ENCODE measurements around the gene SNAI3.
A peak's percentile ranks its signal among the peaks of the same experiment; 100 is the strongest.

Gene SNAI3

DNA sequence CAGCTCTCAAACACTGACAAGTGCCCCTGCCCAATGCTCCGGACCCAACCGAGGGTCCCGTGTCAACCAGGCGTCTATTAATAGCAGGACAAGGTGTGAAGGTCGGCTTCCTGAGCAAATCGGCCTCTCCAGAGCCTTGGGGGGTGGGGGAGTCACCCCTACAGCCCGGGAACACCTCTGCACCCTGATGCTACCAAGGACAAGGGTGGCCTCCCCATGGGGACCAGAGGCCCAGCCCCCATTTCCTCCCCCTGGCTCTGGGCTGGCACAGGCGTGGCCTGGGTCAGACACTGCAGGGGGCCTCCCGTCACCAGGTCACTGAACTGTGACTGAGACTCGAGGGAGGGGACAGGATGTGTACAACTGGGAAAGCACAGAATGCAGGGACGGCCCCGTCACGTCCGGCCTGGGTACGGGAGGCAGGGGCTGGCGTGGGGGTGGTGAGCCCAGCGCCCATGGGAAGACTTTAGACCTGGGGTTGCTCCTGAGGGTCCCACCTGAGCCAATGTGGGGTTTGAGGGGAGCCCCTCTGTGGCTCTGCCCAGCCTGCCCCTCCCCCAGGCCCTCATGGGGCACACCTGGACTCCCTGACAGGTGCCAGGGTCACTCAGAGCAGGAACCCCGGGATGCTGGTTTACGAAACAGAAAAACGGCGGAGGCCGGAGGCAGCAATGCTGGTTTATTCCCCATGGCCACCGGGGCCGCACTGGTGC, 34.9 kb downstream of the SNAI3 start:
- Histone ChIP-seq H3K27me3 (no peaks in the 10 kb centered on the region), H3K4me3 (ENCODE audit: low read depth, low read length) (peak overlapping the region; percentile 81), H3K4me1 (peaks cover 3% of the 10 kb centered on the region; the same call in 1 of the 2 replicates), H3K9me3 (no peaks in the 10 kb centered on the region), H3K36me3 (peaks cover 9% of the 10 kb centered on the region)
- TF ChIP-seq, protein P1, sequence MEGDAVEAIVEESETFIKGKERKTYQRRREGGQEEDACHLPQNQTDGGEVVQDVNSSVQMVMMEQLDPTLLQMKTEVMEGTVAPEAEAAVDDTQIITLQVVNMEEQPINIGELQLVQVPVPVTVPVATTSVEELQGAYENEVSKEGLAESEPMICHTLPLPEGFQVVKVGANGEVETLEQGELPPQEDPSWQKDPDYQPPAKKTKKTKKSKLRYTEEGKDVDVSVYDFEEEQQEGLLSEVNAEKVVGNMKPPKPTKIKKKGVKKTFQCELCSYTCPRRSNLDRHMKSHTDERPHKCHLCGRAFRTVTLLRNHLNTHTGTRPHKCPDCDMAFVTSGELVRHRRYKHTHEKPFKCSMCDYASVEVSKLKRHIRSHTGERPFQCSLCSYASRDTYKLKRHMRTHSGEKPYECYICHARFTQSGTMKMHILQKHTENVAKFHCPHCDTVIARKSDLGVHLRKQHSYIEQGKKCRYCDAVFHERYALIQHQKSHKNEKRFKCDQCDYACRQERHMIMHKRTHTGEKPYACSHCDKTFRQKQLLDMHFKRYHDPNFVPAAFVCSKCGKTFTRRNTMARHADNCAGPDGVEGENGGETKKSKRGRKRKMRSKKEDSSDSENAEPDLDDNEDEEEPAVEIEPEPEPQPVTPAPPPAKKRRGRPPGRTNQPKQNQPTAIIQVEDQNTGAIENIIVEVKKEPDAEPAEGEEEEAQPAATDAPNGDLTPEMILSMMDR (IDR thresholded peaks at IDR 0.05; ENCODE audit: low read depth, low read length) = no peak
- DNase-seq = peak; percentile 70

DNA sequence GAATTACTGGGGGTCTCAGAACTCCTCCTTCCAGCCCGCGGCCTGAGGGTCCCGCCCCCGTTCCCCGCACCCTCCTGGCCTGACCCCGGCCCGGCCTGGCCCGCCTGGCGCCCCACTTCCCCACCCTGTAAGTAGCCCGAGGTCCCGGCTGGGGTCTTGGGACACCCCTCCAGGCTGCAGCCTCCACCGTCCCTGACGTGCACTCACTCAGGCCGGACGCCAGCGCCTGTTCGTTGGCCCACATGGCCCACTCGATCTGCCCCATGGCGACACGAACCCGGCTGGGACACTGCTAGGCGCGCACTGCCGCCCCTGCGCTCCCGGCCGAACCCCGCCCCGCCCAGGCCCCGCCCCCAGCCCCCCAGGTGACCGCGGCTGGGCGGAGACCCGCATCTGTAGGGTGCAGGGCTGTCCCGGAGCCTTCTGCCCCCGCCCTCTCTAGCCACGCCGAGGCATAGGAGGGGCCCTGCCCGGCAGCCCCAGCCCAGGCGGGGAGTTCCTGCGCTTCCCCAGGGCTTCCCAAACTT, 35.5 kb downstream of the SNAI3 start, which contains the start of gene CYBA:
CYBA (minus strand) TSS at position 305 of the 527 bp plus-strand sequence; CDS start at position 265, 40 bp downstream.
- Histone ChIP-seq H3K4me3 (ENCODE audit: low read depth, low read length) (peak within 1 kb of the TSS; percentile 81), H3K27me3 (no peaks in the 10 kb centered on the region), H3K4me1 (peaks cover 3% of the 10 kb centered on the region; the same call in 1 of the 2 replicates), H3K9me3 (no peaks in the 10 kb centered on the region), H3K36me3 (peaks cover 9% of the 10 kb centered on the region)
- TF ChIP-seq, protein P1 (IDR thresholded peaks at IDR 0.05; ENCODE audit: low read depth, low read length) = no peak
- DNase-seq = peak; percentile 69

DNA sequence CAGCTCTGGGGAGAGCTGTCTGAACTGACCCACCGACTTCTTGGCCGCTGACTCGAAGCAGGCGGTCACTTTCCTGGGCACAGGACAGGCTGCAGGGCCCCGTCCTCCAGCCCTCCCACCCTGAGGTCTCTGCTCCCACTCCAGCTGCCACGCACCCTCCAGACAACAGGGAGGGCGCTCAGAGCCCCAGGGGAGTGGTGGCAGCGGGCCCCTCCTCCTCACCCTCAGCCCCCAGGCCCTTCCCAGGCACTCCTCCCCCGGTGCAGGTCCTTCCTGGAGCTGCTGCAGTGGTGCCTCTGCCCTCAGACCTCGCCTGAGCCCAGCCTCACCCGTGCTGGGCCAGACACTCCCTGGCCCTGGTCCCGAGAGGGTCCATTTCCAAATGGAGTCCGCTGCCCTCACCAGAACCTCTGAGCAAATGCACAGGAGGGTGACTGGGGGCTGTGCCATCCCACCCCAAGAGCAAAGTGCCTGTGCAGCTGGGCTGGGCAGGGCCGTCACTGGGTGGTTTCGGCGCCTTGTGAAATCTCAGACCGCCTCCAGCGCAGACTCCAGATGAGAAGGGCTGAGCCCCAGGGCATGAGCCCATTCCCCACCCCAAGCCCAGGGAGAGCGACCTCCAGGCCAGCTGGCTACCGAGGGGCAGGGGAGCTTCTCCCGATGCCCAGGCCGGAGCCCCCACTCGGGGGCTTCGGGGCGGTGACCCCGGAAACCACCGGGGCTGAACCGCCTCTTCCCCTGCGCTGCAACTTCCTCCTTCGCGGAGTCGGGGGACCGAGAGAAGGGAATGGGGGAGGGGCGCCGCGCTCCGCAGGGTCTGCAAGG, 36.2 kb downstream of the SNAI3 start:
- H3K36me3 ChIP-seq = peaks cover 5% of the 10 kb centered on the region
- peak; percentile 57 for DNase-seq
- no peaks in the 10 kb centered on the region for H3K27me3 ChIP-seq
- no peaks in the 10 kb centered on the region for H3K9me3 ChIP-seq
- TF ChIP-seq, protein P1 (IDR thresholded peaks at IDR 0.05; ENCODE audit: low read depth, low read length) = no peak
- peaks cover 3% of the 10 kb centered on the region; the same call in 1 of the 2 replicates for H3K4me1 ChIP-seq
- H3K4me3 ChIP-seq (ENCODE audit: low read depth, low read length) = peak overlapping the region; percentile 81

DNA sequence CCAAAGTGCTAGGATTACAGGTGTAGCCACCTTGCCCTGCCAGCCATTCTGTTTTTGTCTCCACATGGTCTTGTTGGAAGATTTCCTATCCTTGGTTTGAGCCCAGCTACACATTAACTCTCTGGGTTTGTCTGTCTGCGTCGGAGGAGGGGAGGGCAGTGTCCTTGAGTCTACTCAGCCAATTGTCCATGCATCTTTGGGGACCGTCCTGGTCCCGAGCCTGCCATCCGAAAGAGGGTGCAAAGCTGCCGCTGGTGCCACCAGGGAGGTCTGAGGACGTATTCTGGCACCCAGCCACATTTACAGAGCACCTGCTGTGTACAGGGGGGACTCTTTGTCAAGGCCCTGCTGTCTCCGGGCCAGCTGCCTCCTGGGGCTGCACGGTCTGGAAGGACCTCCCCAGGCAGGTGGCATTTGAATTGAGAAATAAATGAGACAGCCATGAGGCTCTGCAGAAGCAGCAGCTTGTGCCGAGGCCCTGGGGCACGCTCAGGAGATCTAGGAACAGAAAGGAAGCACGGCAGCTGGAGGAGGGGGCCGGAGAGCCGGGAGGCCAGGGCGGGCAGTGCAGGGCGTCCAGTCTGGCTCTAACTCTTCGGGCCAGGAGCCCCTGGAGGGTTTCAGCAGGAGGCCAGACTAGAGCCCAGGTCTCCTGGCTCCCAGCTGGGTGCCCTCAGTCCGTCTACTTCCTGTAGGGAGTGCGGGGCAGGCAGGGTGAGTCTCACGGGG, 36.9 kb downstream of the SNAI3 start:
- Histone ChIP-seq H3K27me3 (no peaks in the 10 kb centered on the region), H3K4me3 (ENCODE audit: low read depth, low read length) (peak overlapping the region; percentile 81), H3K4me1 (peaks cover 3% of the 10 kb centered on the region; the same call in 1 of the 2 replicates), H3K9me3 (no peaks in the 10 kb centered on the region), H3K36me3 (no peaks in the 10 kb centered on the region)
- TF ChIP-seq, protein P1 (IDR thresholded peaks at IDR 0.05; ENCODE audit: low read depth, low read length) = no peak
- no peak for DNase-seq

DNA sequence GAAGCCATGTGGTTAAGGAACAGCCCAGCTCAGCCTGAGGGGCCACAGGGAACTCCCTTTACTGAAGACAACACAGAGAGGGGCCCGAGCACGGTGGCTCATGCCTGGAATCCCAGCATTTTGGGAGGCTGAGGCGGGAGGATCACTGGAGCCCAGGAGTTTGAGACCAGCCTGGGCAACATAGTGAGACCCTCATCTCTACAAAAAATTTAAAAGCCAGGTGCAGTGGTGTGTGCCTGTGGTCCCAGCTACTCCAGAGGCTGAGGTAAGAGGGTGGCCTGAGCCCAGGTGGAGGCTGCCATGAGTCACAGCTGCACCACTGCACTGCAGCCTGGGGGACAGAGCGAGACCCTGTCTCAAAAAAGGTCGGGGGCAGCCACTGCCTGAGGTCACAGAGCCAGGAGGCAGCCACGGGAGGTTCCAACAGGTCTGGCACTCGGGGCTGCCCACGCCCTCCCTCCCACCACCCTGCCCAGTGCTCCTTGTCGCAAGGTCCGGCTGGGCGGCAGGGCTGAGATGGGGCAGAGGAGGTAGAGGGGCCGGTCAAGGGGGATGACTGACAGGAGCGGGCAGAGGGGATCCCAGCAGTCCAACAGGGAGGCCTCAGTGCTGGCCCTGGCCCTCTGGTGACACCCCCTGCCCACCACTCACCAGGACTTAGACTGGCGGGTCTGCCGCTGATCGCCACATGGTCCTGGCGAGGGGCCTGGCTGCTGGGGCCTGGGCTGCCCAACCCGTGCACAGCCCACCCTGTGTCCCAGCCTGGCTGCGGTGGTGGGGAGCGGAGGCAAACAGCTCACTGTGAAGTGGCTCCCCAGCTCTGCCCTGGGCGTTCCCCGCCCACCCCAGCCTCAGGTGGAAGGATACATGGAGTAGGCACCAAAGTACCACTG, 38.9 kb downstream of the SNAI3 start:
- Histone ChIP-seq H3K36me3 (no peaks in the 10 kb centered on the region), H3K9me3 (no peaks in the 10 kb centered on the region), H3K27me3 (no peaks in the 10 kb centered on the region), H3K4me3 (ENCODE audit: low read depth, low read length) (no peak overlapping the region), H3K4me1 (peaks cover 3% of the 10 kb centered on the region; the same call in 1 of the 2 replicates)
- TF ChIP-seq, protein P1 (IDR thresholded peaks at IDR 0.05; ENCODE audit: low read depth, low read length) = no peak
- no peak for DNase-seq

Measured in BE2C (cell line).